HepG2 (cell line): Measurements from ENCODE around the gene EBF3. TPM values are rescaled to one million over a fixed set of nuclear protein-coding genes. Genes with fewer than 3 reads are reported as not detected.

Source experiments
- ATAC-seq: fragments of 200-7000 bp; cut with Tn5 transposase; 3 replicates; pipeline ENCODE4 v1.9.1; 2020; ENCODE audit warnings: mild to moderate bottlenecking, moderate library complexity
- BruUV-seq: library from RNA; stranded (reverse); fragments of 400-500 nt; replicated peaks from 2 replicates; lab custom pipeline; 2021; lab: Mats Ljungman, UMichigan
- CTCF ChIA-PET: fragments of 300-600 bp; formaldehyde crosslinking; extraction: SDS; loops from one replicate; lab custom pipeline; 2021; ENCODE audit warnings: low total read pairs, inconsistent platforms, low intra/inter-chr PET ratio; lab: Yijun Ruan, JAX
- POLR2A ChIA-PET: fragments of 350-600 bp; sonication (Branson Sonifier 250); formaldehyde crosslinking; loops from one replicate; lab custom pipeline; 2020; ENCODE audit warnings: antibody characterized with exemption, inconsistent platforms; lab: Yijun Ruan, JAX
- DNase-seq: peaks from one replicate; pipeline ENCODE4 v3.0.0-alpha.2; 2015; ENCODE audit warnings: low spot score
- FAIRE-seq: peaks from 3 replicates; lab custom pipeline; 2011; peaks lifted over from hg19 to GRCh38; lab: Jason Lieb, UNC
- H2AFZ ChIP-seq: one replicate; pipeline ENCODE4 v1.6.1; 2011; ENCODE audit warnings: low read length, inconsistent platforms
- H3K27ac ChIP-seq: fragments of 300-600 bp; 3 replicates; pipeline ENCODE4 v1.8.0; 2011; ENCODE audit warnings: mixed run types, mild to moderate bottlenecking, mixed read lengths, low read length, inconsistent platforms; ENCODE audit not compliant: insufficient read depth; ENCODE audit errors: extremely low read length
- H3K27me3 ChIP-seq, 2 experiments: fragments of 200-600 bp in 1 of 2; 2 replicates in 1 of 2; 3 replicates in 1 of 2; pipeline versions ENCODE4 v1.6.0 to v1.8.0; 2011; ENCODE audit warnings: low read length in 2 of 2, mild to moderate bottlenecking in 2 of 2, moderate library complexity in 2 of 2, inconsistent platforms in 1 of 2; ENCODE audit not compliant: insufficient read depth in 2 of 2, control insufficient read depth in 1 of 2
- H3K36me3 ChIP-seq, 2 experiments: fragments of 200-600 bp in 1 of 2; replicated peaks in 1 of 2; 2 replicates in 1 of 2; 3 replicates in 1 of 2; pipeline versions ENCODE4 v1.5.1 to v1.8.0; 2011; ENCODE audit warnings: low read length in 2 of 2, inconsistent platforms in 1 of 2; ENCODE audit not compliant: insufficient read depth in 2 of 2, control insufficient read depth in 1 of 2
- H3K4me1 ChIP-seq: 2 replicates; pipeline ENCODE4 v1.5.1; 2012; ENCODE audit warnings: low read length, inconsistent platforms; ENCODE audit not compliant: insufficient read depth
- H3K4me2 ChIP-seq: 2 replicates; pipeline ENCODE4 v1.6.0; 2011; ENCODE audit warnings: low read depth, low read length, inconsistent platforms
- H3K4me3 ChIP-seq, 3 experiments: fragments of 200-600 bp in 1 of 3; sonication (generic), shearing (Covaris generic) in 1 of 3; replicated peaks in 1 of 3; 2 replicates each; pipeline ENCODE4 v1.5.1; 2011 to 2016; ENCODE audit warnings: low read length in 3 of 3, inconsistent platforms in 2 of 3, low read depth in 2 of 3, mild to moderate bottlenecking in 2 of 3, control low read depth in 1 of 3, mixed read lengths in 1 of 3; ENCODE audit not compliant: insufficient read depth in 1 of 3
- H3K79me2 ChIP-seq: one replicate; pipeline ENCODE4 v1.6.1; 2011; ENCODE audit warnings: low read length, inconsistent platforms; ENCODE audit not compliant: insufficient read depth
- H3K9ac ChIP-seq: 2 replicates; pipeline ENCODE4 v1.6.0; 2011; ENCODE audit warnings: mild to moderate bottlenecking, low read depth, low read length, inconsistent platforms; ENCODE audit not compliant: insufficient read depth
- H3K9me3 ChIP-seq: 2 replicates; pipeline ENCODE4 v1.5.1; 2012; ENCODE audit warnings: mild to moderate bottlenecking, low read length
- H4K20me1 ChIP-seq: 2 replicates; pipeline ENCODE4 v1.6.0; 2011; ENCODE audit warnings: inconsistent platforms, mild to moderate bottlenecking, low read length, moderate library complexity; ENCODE audit not compliant: insufficient read depth
- ATF4 ChIP-seq, 2 experiments: fragments of 450-650 bp in 1 of 2; sonication (generic) in 1 of 2; formaldehyde crosslinking; IDR thresholded peaks; 2 replicates each; pipeline versions ENCODE4 v1.5.0 to v1.8.0; 2020 to 2022; ENCODE audit warnings: mild to moderate bottlenecking in 1 of 2, missing genetic modification reagents in 1 of 2
- ATF7 ChIP-seq, 2 experiments: fragments of 450-650 bp in 1 of 2; sonication (generic) in 1 of 2; formaldehyde crosslinking in 1 of 2; IDR thresholded peaks; 2 replicates each; pipeline versions ENCODE4 v1.4.0 to v1.6.1; 2016 to 2020; ENCODE audit warnings: antibody characterized with exemption in 1 of 2, mild to moderate bottlenecking in 1 of 2, missing genetic modification reagents in 1 of 2
- ATM ChIP-seq: fragments of 450-650 bp; IDR thresholded peaks from 2 replicates; pipeline ENCODE4 v1.7.1; 2017; ENCODE audit warnings: mild to moderate bottlenecking, borderline replicate concordance
- ETV6 ChIP-seq: sonication (generic); formaldehyde crosslinking; conservative IDR thresholded peaks from 2 replicates; pipeline ENCODE4 v1.4.0; 2020; ENCODE audit warnings: missing genetic modification reagents
- FIP1L1 ChIP-seq: fragments of 200-400 bp; formaldehyde crosslinking; IDR thresholded peaks from 2 replicates; pipeline ENCODE4 v1.6.1; 2018; ENCODE audit warnings: low read depth, mild to moderate bottlenecking, low read length, moderate library complexity, borderline replicate concordance; ENCODE audit not compliant: insufficient read depth
- MAFK ChIP-seq, 2 experiments: IDR thresholded peaks in 1 of 2; conservative IDR thresholded peaks in 1 of 2; 2 replicates each; pipeline ENCODE4 v1.6.1; 2011; ENCODE audit warnings: improper control_type of control experiment in 2 of 2, low read length in 2 of 2
- PCBP2 ChIP-seq: fragments of 200-400 bp; formaldehyde crosslinking; optimal IDR thresholded peaks from 2 replicates; pipeline ENCODE3; 2018; ENCODE audit warnings: low read length, low read depth; ENCODE audit not compliant: poor library complexity, severe bottlenecking
- PHF21A ChIP-seq: sonication (generic); formaldehyde crosslinking; IDR thresholded peaks from 2 replicates; pipeline ENCODE4 v1.5.0; 2020; ENCODE audit warnings: mild to moderate bottlenecking, missing genetic modification reagents
- PRPF4 ChIP-seq: fragments of 200-400 bp; formaldehyde crosslinking; IDR thresholded peaks from 2 replicates; pipeline ENCODE4 v1.6.1; 2016; ENCODE audit warnings: low read length, low read depth; ENCODE audit not compliant: poor library complexity, severe bottlenecking
- RAD21 ChIP-seq: fragments of 450-650 bp; formaldehyde crosslinking; IDR thresholded peaks from 2 replicates; pipeline ENCODE4 v1.5.0; 2020; ENCODE audit warnings: mild to moderate bottlenecking
- RNF2 ChIP-seq: fragments of 450-650 bp; conservative IDR thresholded peaks from 2 replicates; pipeline ENCODE4 v1.6.1; 2016; ENCODE audit warnings: low read depth
- TFE3 ChIP-seq: IDR thresholded peaks from 2 replicates; pipeline ENCODE4 v1.6.1; 2016
- USF2 ChIP-seq, 2 experiments: sonication (generic) in 1 of 2; formaldehyde crosslinking in 1 of 2; IDR thresholded peaks; 2 replicates each; pipeline versions ENCODE4 v1.5.1 to v1.6.1; 2011 to 2020; ENCODE audit warnings: borderline replicate concordance in 1 of 2, low read depth in 1 of 2, low read length in 1 of 2, mild to moderate bottlenecking in 1 of 2, missing genetic modification reagents in 1 of 2, moderate library complexity in 1 of 2
- ZNF24 ChIP-seq: fragments of 450-650 bp; IDR thresholded peaks from 2 replicates; pipeline ENCODE4 v1.6.1; 2017; ENCODE audit warnings: antibody characterized with exemption, mild to moderate bottlenecking
- ZNF280B ChIP-seq: sonication (generic); formaldehyde crosslinking; IDR thresholded peaks from 2 replicates; pipeline ENCODE4 v1.5.0; 2020; ENCODE audit warnings: missing genetic modification reagents, mild to moderate bottlenecking, borderline replicate concordance
- ZNF670 ChIP-seq: sonication (generic); formaldehyde crosslinking; IDR thresholded peaks from 2 replicates; pipeline ENCODE4 v1.8.0; 2022; ENCODE audit warnings: mild to moderate bottlenecking, missing genetic modification reagents, borderline replicate concordance
- ZNF7 ChIP-seq: IDR thresholded peaks from 2 replicates; pipeline ENCODE4 v1.6.1; 2016; ENCODE audit warnings: missing biosample characterization, missing genetic modification reagents
- ZNF773 ChIP-seq: sonication (generic); formaldehyde crosslinking; IDR thresholded peaks from 2 replicates; pipeline ENCODE4 v1.4.0; 2020; ENCODE audit warnings: missing genetic modification reagents, borderline replicate concordance
- WGBS: methylation state at CpG from one replicate; pipeline ENCODE4 v1.1.6; 2017; ENCODE audit warnings: low lambda C conversion rate; 5-methylcytosine and 5-hydroxymethylcytosine counted together
- in situ Hi-C: cut with HindIII; loops from 2 replicates; pipeline ENCODE4 v1.10.0; 2017; ENCODE audit warnings: low pct_unique_long_range_greater_than_20kb; ENCODE audit not compliant: extremely low pct_ligation_motif_present
- intact Hi-C: fragments of 100-400 bp; cut with micrococcal nuclease; formaldehyde crosslinking; loops from one replicate; pipeline ENCODE4 v1.10.0; 2022; ENCODE audit not compliant: unreplicated experiment
- polyA plus RNA-seq, 8 experiments: library from polyadenylated mRNA; depleted of rRNA in 3 of 8; stranded (reverse) in 7 of 8; unstranded in 1 of 8; fragments of >200 nt; fragmentation: Illumina TruSeq in 4 of 8; extraction: Trizol in 4 of 8; gene quantifications; 2 replicates each; pipeline versions ENCODE4 v1.2.1 to v1.2.3, GENCODE V29; 2011 to 2016; ENCODE audit warnings: low read depth in 4 of 8, missing spikeins in 1 of 8, mixed read lengths in 1 of 8; ENCODE audit not compliant: insufficient read depth in 1 of 8
- total RNA-seq, 5 experiments: library from RNA; depleted of rRNA; stranded (reverse); fragments of >200 nt; fragmentation: Illumina TruSeq; extraction: Trizol; gene quantifications; 2 replicates each; pipeline ENCODE4 v1.2.3, GENCODE V29; 2016; ENCODE audit warnings: low read depth in 1 of 5

EBF3 gene
- total and polyA plus RNA-seq, 2 of the 13 experiments (the other 11 are each of a cell fraction or from before 2014, with no cell fraction given), result not detected

GRCh38 chr10:129831150-129831549 lies 132.9 kb downstream of the EBF3 start:
- intact Hi-C loops, result no loop called here
- Histone ChIP-seq H4K20me1 (no peaks in the 10 kb centered on the region), H3K4me1 (no peaks in the 10 kb centered on the region), H3K79me2 (no peaks in the 10 kb centered on the region), H3K36me3 (no peaks in the 10 kb centered on the region), H3K27me3 (no peaks in the 10 kb centered on the region), H3K4me2 (no peak overlapping the region), H2AFZ (no peak overlapping the region), H3K27ac (no peak overlapping the region), H3K9me3 (no peaks in the 10 kb centered on the region), H3K9ac (no peak overlapping the region), H3K4me3 (no peak overlapping the region)
- DNase-seq (no peak), ATAC-seq (no peak), FAIRE-seq (no peak)
- ChIA-PET CTCF (no interaction called here), POLR2A (no interaction called here)
- 70% methylated on average over 8 of the region's 8 CpGs for WGBS
- in situ Hi-C loops, result no loop called here
- no TSS peak for BruUV-seq
- TF ChIP-seq MAFK (conservative IDR thresholded peaks at IDR 0.05 in 1 of 2, IDR thresholded peaks at IDR 0.05 in 1 of 2; ENCODE audit: low read length in 2 of 2), result no peak
- TF ChIP-seq ZNF7 (CRISPR knock-in tag), result no peak
- TF ChIP-seq ATM, result no peak
- TF ChIP-seq ZNF670, result no peak
- no peak for TF ChIP-seq PHF21A (CRISPR knock-in tag)
- TF ChIP-seq ATF4 (CRISPR knock-in tag; IDR thresholded peaks at IDR 0.05), result no peak
- no peak for TF ChIP-seq RNF2
- no peak for TF ChIP-seq ZNF773
- no peak for TF ChIP-seq PRPF4
- no peak for TF ChIP-seq USF2 (IDR thresholded peaks at IDR 0.05; ENCODE audit: low read depth, low read length)
- no peak for TF ChIP-seq USF2 (CRISPR knock-in tag; IDR thresholded peaks at IDR 0.05; ENCODE audit: borderline replicate concordance)
- TF ChIP-seq ZNF24, result no peak
- TF ChIP-seq ATF7 (IDR thresholded peaks at IDR 0.05), result no peak
- no peak for TF ChIP-seq ATF7 (CRISPR knock-in tag; IDR thresholded peaks at IDR 0.05)
- no peak for TF ChIP-seq TFE3
- TF ChIP-seq FIP1L1, result no peak
- TF ChIP-seq RAD21 (CRISPR knock-in tag), result no peak
- no peak for TF ChIP-seq ETV6
- TF ChIP-seq ZNF280B (CRISPR knock-in tag), result no peak
- TF ChIP-seq PCBP2, result no peak
